ENCODE data around the gene PRKAR2A.
"Not testable (repeated sequence)": the region's sequence is repeated elsewhere in the genome, so short reads cannot be mapped to it uniquely, and the experiment has no call there.

The PRKAR2A gene

GRCh38 chr3:48776854-48777253 is 70.8 kb downstream of the PRKAR2A start:
- no peak for DNase-seq (ENCODE audit: low read depth)

DNA sequence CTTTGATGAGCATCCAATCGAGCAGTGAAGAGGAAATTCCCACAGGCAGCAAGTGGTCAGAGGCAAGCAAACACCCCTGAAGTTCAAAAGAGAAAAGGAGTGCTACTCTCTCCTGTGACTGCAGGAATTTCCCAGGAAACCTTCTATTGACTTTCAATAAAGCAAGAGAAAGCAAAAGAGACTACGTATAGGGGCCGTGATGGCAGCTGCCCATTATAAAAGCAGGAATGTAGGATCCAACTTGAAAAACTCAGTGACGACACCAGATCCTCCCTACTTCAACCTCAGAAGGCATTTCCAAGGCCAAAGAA is 77.5 kb downstream of the PRKAR2A start:
- no peak for DNase-seq (ENCODE audit: low read depth)

- DNase-seq (ENCODE audit: low read depth): no peak
Measured at GRCh38 chr3:48765376-48765775, 82.3 kb downstream of the PRKAR2A start.

DNA sequence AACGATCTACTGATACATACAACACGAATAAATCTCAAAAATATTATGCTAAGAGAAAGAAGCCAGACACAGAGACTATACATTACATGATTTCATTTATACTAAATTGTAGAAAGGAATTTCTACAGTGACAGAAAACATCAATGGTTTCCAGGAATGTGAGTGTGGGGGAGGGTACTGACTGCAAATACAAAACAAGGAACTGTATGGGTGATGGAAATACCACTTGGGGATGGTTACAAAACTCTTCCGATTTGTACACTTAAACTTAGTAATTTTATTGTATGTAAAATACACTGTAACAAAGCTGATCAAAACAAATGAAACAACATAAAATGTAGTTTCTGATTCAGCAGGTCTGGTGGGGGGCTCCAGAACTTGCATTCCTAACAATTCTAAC is 84.9 kb downstream of the PRKAR2A start:
- no peak for DNase-seq (ENCODE audit: low read depth)

DNA sequence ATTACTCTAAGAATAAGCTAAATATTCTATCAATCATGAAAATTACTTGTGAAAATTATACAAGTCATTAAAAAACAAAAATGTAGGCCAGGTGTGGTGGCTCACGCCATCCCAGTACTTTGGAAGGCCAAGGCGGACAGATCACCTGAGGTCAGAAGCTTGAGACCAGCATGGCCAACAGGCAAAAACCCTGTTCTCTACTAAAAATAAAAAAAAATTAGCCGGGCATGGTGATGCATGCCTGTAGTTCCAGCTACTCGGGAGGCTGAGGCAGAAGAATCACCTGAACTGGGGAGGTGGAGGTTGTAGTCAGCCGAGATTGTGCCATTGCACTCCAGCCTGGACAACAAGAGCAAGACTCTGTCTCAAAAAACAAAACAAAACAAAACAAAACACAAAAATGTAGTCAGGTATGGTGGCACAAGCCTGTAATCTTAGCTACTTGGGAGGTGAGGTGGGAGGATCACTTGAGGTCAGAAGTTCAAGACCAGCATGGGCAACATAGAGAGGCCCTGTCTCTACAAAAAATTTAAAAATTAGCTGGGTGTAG is 87.6 kb downstream of the PRKAR2A start:
- not testable (repeated sequence) for DNase-seq (ENCODE audit: low read depth)

- not testable (repeated sequence) for DNase-seq (ENCODE audit: low read depth)
Measured at GRCh38 chr3:48759531-48759930, 88.1 kb downstream of the PRKAR2A start.

DNA sequence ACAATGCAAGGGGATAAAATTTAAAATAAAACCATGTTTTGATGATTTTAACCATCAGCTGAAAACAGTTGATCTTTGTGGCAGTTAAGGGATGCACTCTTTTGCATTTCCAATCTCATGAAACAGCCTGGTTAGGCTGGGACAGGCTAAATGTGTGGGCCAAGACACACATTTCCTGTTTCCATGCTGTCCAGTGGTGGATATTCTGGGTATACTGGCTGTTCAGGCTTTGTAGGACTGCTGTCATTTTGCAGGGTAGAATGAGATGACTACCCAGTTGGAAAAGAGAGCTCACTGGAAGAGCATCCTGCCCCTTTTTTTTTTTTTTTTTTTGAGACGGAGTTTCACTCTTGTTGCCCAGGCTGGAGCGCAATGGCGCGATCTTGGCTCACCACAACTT is 88.6 kb downstream of the PRKAR2A start:
- no peak for DNase-seq (ENCODE audit: low read depth)

DNA sequence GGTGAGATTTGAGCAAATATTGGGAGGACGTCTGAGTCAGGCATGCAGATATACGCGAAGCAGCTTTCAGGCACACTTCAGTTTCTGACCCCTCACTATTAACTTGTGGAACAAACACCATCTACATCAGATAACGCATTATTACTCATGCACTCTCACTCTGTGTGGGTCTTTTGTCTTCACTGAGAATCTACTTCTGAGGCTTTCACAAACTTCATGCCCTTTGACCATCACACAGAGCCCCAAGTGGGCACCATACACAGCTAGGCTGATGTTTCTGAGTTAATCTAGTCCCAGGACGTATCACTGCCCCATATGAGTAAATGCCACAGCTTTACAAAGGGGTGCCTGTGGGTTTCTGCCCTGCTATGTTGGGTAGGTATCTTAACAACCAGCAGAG is 91.0 kb downstream of the PRKAR2A start:
- no peak for DNase-seq (ENCODE audit: low read depth)

- DNase-seq (ENCODE audit: low read depth): no peak
Measured at GRCh38 chr3:48750856-48751255, 96.8 kb downstream of the PRKAR2A start.

DNA sequence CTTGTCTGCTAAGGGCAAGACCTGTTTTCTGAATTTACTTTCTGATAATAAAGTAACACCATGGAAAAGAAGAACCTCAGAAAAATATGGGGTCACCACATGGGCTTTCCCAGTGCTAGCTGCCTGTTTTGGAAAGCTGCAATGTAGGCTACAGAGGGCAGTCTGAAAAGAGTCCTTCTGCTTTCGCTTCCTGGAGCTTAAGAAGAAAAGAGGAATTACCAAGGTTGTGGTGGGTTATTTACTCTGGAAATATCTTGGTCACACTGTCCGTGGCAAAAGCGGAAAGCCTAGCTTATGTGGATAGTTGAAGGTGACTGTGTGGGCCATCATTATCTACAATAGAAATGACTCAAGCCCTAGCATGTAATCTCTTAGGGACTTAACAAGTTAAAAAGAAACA is 98.9 kb downstream of the PRKAR2A start:
- no peak for DNase-seq (ENCODE audit: low read depth)

GRCh38 chr3:48747706-48748105 is 100.0 kb downstream of the PRKAR2A start:
- DNase-seq (ENCODE audit: low read depth): no peak

- no peak for DNase-seq (ENCODE audit: low read depth)
Measured at GRCh38 chr3:48747015-48747615, 100.6 kb downstream of the PRKAR2A start.

DNA sequence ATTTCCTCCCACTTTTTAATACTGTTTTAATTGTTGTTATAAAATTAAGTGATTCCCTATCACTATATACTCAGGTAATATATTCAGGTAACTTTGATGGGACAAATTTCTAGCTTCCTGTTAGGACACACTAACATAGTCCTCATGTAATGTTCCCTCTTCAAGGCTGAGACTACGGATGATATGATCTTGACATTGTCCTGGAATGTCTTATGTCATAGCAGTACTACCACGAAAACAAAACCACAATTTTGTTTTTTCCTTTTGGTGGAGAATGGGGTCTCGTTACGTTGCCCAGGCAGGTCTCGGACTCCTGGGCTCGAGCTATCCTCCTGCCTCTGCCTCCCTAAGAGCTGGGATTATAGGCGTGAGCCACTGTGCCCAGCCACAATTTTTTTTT is 103.9 kb downstream of the PRKAR2A start:
- DNase-seq (ENCODE audit: low read depth): no peak

- DNase-seq (ENCODE audit: low read depth): not testable (repeated sequence)
Measured at GRCh38 chr3:48741226-48741625, 106.4 kb downstream of the PRKAR2A start.

GRCh38 chr3:48739955-48740823 is 107.5 kb downstream of the PRKAR2A start:
- peak; percentile 41 for DNase-seq (ENCODE audit: low read depth)

DNA sequence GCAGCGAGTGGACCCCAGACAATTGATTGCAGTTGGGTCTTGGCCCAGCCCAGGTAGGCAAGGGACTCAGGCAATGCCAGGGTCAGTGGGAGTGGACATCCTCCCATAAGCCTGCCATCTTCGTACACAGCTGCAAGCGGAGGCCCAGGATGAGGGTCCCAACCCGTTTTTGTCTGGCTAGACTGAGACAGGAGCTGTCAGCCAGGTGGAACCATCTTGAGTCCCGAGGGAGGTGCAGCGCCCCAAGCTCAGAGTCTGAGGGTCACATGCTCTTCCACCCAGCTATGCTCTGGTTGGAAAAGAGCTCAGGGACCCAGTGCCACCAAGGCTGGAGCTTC is 108.1 kb downstream of the PRKAR2A start:
- DNase-seq (ENCODE audit: low read depth): no peak

GRCh38 chr3:48738926-48739616 is 108.6 kb downstream of the PRKAR2A start:
- no peak for DNase-seq (ENCODE audit: low read depth)

DNA sequence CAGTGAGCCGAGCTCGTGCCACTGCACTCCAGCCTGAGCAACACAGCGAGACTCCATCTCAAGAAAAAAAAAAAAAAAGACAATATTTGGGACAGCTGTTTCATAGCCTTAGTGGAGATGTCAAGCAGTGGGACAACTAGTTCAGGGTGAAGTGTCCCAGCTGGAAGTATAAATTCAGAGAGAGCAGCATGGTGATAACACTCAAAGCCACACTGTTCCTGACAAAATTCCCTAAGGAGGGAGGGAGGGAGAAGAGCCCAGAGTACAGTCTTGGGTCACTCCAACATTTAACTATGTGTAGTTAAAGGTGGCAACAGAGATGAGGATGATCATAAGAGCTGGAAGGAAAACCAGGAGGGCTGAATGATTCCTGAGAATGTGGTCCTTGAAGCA is 109.5 kb downstream of the PRKAR2A start:
- no peak for DNase-seq (ENCODE audit: low read depth)

DNA sequence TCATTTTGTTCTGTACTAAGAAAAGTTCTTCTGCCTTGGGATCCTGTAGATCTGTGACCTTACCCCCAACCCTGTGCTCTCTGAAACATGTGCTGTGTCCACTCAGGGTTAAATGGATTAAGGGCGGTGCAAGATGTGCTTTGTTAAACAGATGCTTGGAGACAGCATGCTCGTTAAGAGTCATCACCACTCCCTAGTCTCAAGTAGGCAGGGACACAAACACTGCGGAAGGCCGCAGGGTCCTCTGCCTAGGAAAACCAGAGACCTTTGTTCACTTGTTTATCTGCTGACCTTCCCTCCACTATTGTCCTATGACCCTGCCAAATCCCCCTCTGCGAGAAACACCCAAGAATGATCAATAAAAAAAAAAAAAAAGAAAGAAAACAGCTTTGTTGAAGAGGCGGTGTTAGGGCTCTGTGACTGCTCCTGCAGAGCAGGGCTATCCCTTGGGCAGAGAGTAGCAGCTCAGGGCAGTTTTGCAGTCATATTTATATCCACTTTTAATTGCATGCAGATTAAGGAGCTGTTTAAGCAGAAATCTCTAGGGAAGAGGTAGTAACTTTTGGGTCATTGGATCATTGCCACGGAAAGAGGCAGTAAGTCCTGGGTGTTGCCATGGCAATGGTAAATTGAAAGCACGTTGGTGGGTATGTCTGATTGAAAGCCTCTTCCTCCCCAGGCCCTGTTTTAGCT is 112.5 kb downstream of the PRKAR2A start:
- not testable (repeated sequence) for DNase-seq (ENCODE audit: low read depth)

GRCh38 chr3:48734541-48734940 is 113.1 kb downstream of the PRKAR2A start:
- DNase-seq (ENCODE audit: low read depth): not testable (repeated sequence)

DNA sequence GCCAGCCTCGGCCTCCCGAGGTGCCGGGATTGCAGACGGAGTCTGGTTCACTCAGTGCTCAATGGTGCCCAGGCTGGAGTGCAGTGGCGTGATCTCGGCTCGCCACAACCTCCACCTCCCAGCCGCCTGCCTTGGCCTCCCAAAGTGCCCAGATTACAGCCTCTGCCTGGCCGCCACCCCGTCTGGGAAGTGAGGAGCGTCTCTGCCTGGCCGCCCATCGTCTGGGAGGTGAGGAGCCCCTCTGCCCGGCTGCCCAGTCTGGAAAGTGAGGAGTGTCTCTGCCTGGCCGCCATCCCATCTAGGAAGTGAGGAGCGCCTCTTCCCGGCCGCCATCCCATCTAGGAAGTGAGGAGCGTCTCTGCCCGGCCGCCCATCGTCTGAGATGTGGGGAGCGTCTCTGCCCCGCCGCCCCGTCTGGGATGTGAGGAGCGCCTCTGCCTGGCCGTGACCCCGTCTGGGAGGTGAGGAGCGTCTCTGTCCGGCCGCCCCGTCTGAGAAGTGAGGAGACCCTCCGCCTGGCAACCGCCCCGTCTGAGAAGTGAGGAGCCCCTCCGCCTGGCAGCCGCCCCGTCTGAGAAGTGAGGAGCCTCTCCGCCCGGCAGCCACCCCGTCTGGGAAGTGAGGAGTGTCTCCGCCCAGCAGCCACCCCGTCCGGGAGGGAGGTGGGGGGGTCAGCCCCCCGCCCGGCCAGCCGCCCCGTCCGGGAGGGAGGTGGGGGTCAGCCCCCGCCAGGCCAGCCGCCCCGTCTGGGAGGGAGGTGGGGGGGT is 113.7 kb downstream of the PRKAR2A start:
- DNase-seq (ENCODE audit: low read depth): not testable (repeated sequence)

- DNase-seq (ENCODE audit: low read depth): no peak
Measured at GRCh38 chr3:48727511-48727910, 120.2 kb downstream of the PRKAR2A start.

Measured in HS-27A (cell line).